ENCODE measurements around the gene SNX11. TPM values are rescaled to one million over a fixed set of nuclear protein-coding genes. Genes with fewer than 3 reads are reported as not detected.

The SNX11 gene
- total RNA-seq, 1 donor from 2014 or later, result 16.8 TPM

DNA sequence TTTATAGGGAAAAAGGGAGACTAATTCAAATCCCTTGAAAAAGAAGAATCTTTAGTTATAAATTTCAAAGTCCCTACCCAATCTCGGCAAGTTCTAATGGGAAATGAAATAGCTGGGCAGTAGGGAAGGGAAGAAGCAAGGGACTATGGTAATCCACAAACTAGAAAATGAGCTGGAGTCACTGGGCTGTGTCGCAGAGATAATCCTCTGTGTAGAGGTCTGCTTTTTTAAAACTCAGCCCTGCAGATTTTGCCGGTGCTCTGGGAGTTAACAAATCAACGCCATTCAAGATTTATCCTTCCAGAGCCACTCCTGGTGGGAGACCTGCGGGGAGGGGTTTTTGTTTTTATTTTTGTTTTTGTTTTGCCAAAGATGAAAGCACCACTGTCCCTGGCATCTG, 20.8 kb downstream of the SNX11 start:
- Mint-ChIP-seq H3K36me3 (ENCODE audit: insufficient read depth) (peaks cover 4% of the 10 kb centered on the region), H3K4me3 (ENCODE audit: low read depth) (no peak overlapping the region), H3K27ac (no peak overlapping the region), H3K4me1 (ENCODE audit: low read depth) (no peaks in the 10 kb centered on the region), H3K27me3 (peaks cover 7% of the 10 kb centered on the region), H3K9me3 (ENCODE audit: low read depth) (no peaks in the 10 kb centered on the region)
- no peak for TF ChIP-seq CTCF (IDR thresholded peaks at IDR 0.05; ENCODE audit: unreplicated experiment)
- no peak for DNase-seq (ENCODE audit: low spot score, unreplicated experiment)

- H3K27me3 Mint-ChIP-seq, result peaks cover 8% of the 10 kb centered on the region
- no peak overlapping the region for H3K27ac Mint-ChIP-seq
- no peak for TF ChIP-seq CTCF (IDR thresholded peaks at IDR 0.05; ENCODE audit: unreplicated experiment)
Observed at GRCh38 chr17:48129981-48130380, 22.4 kb downstream of the SNX11 start.

DNA sequence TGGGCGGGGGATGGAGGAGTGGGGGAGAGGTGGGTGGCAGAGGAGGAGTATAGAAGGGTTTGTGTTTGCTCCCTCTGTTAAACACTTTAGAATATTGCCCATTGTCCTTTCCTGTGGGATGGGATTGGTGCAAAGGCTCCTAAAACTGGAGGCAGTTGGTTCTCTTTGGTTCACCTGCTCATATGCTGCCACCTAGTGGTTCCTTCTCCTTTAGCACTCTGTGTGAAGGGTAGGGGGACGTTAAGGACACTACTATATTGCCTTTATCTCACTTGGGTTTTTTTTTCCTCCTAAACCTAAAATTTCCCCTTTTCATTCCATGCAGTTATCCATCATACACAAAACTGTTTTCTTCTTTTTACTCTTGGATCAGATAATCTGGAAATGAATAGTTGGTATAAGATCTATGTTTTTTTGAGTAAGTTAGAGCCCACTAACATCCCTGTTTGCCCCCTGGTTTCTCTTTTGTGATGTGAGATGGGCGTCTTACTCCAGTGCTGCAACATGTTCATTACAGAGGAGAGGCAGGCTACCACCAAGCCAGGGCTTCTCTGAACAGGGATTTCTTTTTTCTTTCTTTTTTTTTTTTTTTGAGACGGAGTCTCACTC, 23.8 kb downstream of the SNX11 start:
- Mint-ChIP-seq H3K9me3 (ENCODE audit: low read depth) (no peaks in the 10 kb centered on the region), H3K4me1 (ENCODE audit: low read depth) (no peaks in the 10 kb centered on the region), H3K4me3 (ENCODE audit: low read depth) (no peak overlapping the region), H3K36me3 (ENCODE audit: insufficient read depth) (peaks cover 1% of the 10 kb centered on the region), H3K27ac (no peak overlapping the region), H3K27me3 (peaks cover 8% of the 10 kb centered on the region)
- DNase-seq (ENCODE audit: low spot score, unreplicated experiment), result peak; percentile 54
- peak; percentile 87 for TF ChIP-seq CTCF (IDR thresholded peaks at IDR 0.05; ENCODE audit: unreplicated experiment)

More at GRCh38 chr17:48129981-48130380, 22.4 kb downstream of the SNX11 start:
- DNase-seq (ENCODE audit: low spot score, unreplicated experiment), result no peak
- Mint-ChIP-seq H3K4me3 (ENCODE audit: low read depth) (no peak overlapping the region), H3K4me1 (ENCODE audit: low read depth) (no peaks in the 10 kb centered on the region), H3K36me3 (ENCODE audit: insufficient read depth) (peaks cover 4% of the 10 kb centered on the region), H3K9me3 (ENCODE audit: low read depth) (no peaks in the 10 kb centered on the region)

GRCh38 chr17:48132385-48132784, 24.8 kb downstream of the SNX11 start:
- H3K9me3 Mint-ChIP-seq (ENCODE audit: low read depth), result no peaks in the 10 kb centered on the region
- TF ChIP-seq CTCF (IDR thresholded peaks at IDR 0.05; ENCODE audit: unreplicated experiment), result no peak
- no peaks in the 10 kb centered on the region for H3K36me3 Mint-ChIP-seq (ENCODE audit: insufficient read depth)
- H3K4me3 Mint-ChIP-seq (ENCODE audit: low read depth), result no peak overlapping the region
- no peaks in the 10 kb centered on the region for H3K4me1 Mint-ChIP-seq (ENCODE audit: low read depth)
- no peak overlapping the region for H3K27ac Mint-ChIP-seq
- peaks cover 8% of the 10 kb centered on the region for H3K27me3 Mint-ChIP-seq
- DNase-seq (ENCODE audit: low spot score, unreplicated experiment), result no peak

- no peak overlapping the region for H3K27ac Mint-ChIP-seq
- no peaks in the 10 kb centered on the region for H3K36me3 Mint-ChIP-seq (ENCODE audit: insufficient read depth)
- no peaks in the 10 kb centered on the region for H3K9me3 Mint-ChIP-seq (ENCODE audit: low read depth)
- no peak for DNase-seq (ENCODE audit: low spot score, unreplicated experiment)
- peaks cover 17% of the 10 kb centered on the region for H3K27me3 Mint-ChIP-seq
- peaks cover 2% of the 10 kb centered on the region for H3K4me1 Mint-ChIP-seq (ENCODE audit: low read depth)
- TF ChIP-seq CTCF (IDR thresholded peaks at IDR 0.05; ENCODE audit: unreplicated experiment), result peak; percentile 10
- H3K4me3 Mint-ChIP-seq (ENCODE audit: low read depth), result no peak overlapping the region
Observed at GRCh38 chr17:48134912-48135480, 27.4 kb downstream of the SNX11 start.

Data from progenitor cell of endocrine pancreas (in vitro differentiated cells).